ENCODE data around the gene CLEC2D.
A peak's percentile ranks its signal among the peaks of the same experiment; 100 is the strongest.
"Not testable (repeated sequence)": the region's sequence is repeated elsewhere in the genome, so short reads cannot be mapped to it uniquely, and the experiment has no call there.

Gene CLEC2D, protein sequence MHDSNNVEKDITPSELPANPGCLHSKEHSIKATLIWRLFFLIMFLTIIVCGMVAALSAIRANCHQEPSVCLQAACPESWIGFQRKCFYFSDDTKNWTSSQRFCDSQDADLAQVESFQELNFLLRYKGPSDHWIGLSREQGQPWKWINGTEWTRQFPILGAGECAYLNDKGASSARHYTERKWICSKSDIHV

DNA sequence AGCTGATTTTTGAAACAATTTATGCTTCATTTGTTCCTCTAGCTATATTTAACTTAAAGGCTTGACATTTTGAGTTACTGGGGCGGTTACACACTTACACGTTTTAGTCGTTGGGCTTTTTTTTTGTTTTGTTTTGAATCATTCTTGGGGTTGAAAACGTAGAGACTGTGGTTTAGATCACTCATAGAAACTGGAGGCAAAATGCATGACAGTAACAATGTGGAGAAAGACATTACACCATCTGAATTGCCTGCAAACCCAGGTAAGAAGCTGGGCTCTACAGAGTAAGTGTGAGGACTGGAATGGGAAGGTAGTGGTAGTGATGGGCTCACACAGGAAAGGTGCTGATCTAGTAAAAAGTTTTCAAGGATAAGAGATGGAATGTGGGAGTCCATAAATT is at the start of gene CLEC2D:
Gene CLEC2D (plus strand): TSS at position 180 of the 400 bp plus-strand sequence. CDS start 22 bp downstream, at position 202.
- DNase-seq (ENCODE audit: low spot score), result peak; percentile 84

DNA sequence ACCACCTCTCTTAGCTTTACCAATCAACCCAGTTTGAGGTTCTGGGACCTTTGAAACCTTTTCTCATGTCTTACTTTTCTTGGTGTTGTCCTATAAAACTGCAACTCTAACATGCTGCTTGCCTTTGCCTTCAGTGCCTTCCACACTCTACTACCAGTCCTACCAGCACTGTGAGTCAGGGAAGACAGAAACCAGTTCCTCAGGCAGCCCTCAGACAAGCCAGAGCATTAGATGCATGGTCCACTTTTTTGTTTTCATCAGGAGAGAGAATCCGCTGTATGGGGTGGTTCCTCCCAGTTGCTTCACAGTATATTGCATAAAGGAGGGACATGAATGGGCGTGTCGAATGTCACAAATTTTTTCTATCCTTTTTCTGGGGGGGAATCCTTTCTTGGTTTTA is 44.5 kb upstream of the CLEC2D start:
- DNase-seq (ENCODE audit: low spot score), result no peak

DNA sequence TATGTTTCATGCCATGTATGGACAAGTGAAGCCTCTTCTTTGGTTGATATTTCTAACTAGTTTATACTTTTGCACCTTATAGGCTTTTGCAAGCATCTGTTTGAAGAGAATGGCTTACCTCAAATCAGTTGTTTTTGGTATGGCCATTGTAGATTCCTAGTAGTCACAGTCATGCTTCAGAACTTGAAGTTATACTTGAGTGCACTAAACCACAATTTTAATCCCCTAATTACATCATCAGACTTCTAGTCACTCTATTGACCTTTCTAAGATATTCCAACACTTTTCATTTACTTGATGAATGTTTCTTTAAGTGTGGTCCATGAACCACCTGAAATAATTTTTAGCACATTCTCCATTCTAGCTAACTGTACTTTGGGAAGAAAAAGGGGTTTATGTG is 43.2 kb upstream of the CLEC2D start:
- peak; percentile 12 for DNase-seq (ENCODE audit: low spot score)

DNA sequence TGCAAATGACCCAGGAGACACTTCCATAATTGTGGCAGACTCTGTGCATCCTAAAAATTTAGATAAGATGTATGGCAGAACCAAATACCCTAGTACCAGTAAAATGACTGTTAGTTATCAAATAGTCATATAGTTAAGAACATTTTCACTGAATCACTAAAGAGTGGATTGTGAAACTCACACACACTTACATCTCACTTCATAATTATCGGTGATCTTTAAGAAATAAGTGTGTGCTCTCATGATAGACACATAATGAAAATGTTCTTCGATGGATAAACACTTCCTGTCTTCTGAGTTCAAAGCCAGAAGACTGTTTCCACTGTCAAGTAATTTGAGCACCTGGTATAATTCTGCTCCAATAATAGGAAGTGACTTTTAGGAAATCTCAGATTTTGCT is 42.7 kb upstream of the CLEC2D start:
- no peak for DNase-seq (ENCODE audit: low spot score)

DNA sequence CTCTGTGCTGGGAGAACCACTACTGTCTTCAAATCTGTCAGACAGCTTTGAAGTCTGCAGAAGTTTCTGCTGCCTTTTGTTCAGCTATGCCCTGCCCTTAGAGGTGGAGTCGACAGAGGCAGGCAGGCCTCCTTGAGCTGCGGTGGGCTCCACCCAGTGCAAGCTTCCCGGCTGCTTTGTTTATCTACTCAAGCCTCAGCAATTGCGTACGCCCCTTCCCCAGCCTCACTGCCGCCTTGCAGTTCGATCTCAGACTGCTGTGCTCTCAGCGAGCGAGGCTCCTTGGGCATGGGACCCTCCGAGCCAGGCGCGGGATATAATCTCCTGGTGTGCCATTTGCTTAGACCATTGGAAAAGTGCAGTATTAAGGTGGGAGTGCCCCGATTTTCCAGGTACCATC is 36.7 kb upstream of the CLEC2D start:
- DNase-seq (ENCODE audit: low spot score), result no peak

DNA sequence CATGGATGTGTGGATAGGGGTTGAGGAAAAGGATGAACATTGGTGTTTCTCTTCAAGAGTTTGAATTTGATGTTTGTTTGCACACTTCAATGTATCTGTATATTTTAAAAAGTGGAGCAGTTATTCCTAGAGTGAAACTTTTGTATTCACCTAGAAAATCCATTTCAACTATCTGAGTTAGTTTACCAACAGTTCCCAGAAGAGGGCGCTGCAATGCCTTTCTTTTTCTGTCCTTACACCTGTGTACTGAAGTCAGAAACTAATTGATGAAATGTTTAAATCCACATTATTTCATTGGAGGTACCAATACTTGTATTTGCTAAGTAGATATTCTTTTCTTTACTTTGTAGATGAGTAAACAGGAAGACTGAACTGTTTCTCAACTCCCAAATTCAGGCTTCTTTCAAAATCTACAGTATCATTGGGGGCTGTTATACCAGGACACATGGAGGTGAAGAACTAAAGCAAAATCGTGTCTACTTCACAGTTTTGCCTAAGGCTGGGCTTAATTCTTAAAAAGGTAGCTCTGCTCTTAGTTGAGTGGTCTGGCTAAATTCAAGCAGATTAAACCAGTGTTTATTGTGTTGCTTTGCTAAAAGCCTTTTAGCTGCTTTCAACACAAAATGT is 35.2 kb upstream of the CLEC2D start:
- DNase-seq (ENCODE audit: low spot score), result peak; percentile 89

DNA sequence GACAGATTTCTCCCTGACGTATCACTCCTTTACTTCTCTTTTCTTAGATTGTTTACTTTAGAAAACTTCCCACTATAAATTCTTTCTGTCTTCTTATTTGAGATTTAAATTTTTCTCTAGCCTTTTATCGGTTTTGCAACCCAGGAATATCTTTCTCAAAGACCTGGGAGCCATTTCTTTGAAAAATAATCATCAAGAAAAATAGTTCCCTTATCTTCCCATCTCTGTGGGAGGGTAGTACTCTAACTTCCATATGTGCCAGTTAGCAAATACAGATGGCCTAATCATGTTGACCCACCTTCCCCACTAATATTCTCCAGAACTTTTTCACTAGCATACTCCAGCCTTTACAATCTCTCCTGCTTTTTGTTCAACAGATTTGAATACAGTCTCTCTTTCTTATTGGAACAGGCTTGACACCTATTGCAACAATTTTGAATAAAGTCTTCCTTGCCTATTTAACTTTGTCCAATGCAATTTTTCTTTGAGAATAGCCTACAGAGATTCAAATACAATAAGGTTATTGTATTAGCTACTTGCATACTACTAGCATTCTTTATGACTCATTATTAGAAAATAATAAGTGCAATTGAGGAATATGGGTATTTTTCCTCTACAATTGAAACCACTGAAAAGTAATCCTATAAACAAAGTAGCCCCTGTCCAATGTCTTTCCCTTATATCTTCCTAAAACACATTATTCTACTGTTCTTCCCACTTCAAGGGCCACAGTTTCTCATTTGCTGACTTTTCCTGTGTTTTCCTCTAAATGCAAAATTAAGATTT is 34.4 kb upstream of the CLEC2D start:
- DNase-seq (ENCODE audit: low spot score), result no peak

DNA sequence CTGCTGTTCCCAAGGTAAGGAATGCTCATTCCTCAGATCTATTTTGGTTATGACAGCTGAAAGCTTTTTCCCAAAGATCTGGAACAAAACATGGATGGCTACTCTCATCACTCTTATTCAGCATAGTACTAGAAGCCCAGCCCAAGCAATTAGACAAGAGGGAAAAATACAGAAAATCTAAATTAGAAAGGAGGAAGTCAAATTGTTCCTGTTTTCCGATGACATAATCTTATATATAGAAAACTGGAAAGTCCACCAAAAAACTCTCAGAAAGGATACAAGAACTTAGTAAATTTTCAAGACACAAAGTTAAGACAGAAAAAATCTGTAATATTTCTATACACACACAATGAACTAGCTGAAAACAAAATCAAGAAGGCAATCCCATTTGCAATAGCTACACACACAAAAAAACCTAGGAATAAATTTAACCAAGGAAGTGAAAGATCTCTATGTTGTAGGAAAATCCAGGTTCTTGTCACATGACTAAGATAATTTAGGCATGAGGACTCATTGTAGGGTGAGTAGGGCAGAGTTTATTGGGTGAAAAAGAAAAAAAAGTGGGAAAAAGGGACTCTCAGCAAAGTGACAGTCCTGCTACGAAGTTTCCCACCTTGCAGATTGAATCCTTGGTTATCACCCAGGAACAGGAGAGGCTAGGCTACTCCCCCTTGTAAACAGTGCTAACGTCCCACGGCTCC is 33.2 kb upstream of the CLEC2D start:
- DNase-seq (ENCODE audit: low spot score), result no peak

DNA sequence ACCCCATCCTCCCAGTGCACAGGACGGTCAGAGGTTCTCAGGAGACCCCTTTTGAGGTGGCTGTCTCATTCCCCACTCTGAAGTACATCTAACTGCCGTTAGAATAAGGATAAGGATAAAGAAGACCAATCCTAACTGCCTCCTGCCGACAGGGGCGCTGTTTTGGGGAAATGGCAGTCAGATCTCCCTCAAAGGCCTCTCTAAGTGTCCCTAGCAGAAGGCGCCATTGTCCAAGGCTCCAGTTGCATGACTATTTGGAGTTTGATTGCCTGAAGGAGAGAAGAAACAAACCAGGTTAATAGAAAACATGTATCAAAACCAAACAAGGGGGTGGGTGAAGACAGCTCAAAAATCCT is 32.7 kb upstream of the CLEC2D start:
- DNase-seq (ENCODE audit: low spot score), result no peak

DNA sequence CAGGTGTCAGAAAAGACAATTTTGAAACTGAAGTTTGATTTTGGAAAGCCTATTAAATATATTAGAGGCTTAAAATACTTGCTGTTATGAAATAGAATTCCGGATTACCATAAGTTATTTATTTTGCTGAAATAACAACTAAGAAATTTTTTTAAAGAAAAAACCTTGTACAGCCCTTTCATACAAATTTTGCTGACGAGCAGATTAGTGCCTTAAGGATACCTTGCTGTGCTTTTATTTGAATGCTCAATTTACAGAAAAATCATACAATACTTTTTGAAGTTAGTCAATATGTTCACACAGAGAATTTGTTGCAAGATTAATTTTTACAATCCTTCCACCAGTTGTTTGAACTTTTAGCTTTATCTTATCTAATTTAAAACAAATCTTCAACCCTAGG is 29.5 kb upstream of the CLEC2D start:
- DNase-seq (ENCODE audit: low spot score), result no peak

DNA sequence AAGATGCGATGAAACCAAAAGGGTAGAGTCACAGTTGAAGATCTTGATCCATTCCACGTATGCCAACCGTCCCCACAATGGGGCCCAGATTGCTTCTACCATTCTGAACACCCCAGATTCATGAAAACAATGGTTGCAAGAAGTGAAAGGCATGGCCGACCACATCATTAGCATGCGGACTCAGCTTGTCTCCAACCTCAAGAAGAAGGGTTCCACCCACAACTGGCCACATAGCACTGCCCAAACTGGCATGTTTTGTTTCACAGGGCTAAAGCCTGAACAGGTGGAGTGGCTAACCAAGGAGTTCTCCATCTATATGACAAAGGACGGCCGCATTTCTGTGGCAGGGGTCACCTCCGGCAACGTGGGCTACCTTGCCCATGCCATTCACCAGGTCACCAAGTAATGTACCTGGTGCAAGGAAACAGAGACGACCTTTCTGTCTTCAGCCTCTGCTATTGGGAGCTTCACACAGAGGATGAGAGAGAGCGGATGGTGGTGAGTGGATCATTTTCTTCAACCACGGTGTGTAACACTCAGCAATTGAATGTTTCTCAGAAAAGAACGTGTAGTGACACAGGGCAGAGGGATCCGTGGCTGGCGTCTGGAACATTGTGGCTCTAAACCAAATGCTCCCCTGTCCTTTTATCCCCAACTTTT is 26.8 kb upstream of the CLEC2D start:
- DNase-seq (ENCODE audit: low spot score), result no peak

DNA sequence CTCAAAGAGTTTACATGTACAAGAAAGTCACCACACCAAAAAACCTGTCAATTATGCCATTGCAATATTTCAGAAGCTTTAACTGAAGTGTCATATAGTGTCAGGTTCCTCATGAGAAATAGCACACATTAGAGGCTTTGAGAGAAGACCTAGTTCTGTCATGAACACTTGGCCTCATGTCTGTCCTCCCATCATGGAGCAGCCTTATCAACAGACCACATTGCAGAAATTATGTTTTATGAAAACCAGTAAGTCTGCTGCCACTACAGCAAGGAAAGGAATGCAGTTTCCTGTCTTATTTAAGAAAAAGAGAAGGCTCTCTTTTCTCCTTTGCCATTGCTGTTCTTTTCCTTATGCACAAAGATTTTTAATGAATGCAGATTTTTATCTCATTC is 26.2 kb upstream of the CLEC2D start:
- DNase-seq (ENCODE audit: low spot score), result no peak

DNA sequence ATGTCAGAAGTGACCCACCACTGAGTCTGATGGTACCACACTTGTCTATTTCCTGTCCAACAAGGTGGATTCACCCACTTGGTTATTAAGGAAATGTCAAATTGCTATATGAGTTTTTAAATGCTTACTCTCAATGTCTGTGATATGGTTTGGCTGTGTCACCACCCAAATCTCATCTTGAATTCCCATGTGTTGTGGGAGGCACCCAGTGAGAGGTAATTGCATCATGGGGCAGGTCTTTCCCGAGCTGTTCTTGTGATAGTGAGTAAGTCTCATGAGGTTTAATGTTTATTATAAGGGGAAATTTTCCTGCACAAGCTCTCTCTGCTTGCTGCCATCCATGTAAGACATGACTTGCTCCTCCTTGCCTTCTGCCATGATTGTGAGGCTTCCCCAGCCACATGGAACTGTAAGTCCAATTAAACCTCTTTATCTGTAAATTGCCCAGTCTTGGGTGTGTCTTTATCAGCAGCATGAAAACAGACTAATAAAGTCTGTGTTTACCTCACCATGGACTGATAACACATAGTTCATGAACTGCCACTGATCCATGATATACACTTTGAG is 24.4 kb upstream of the CLEC2D start:
- DNase-seq (ENCODE audit: low spot score), result not testable (repeated sequence)

DNA sequence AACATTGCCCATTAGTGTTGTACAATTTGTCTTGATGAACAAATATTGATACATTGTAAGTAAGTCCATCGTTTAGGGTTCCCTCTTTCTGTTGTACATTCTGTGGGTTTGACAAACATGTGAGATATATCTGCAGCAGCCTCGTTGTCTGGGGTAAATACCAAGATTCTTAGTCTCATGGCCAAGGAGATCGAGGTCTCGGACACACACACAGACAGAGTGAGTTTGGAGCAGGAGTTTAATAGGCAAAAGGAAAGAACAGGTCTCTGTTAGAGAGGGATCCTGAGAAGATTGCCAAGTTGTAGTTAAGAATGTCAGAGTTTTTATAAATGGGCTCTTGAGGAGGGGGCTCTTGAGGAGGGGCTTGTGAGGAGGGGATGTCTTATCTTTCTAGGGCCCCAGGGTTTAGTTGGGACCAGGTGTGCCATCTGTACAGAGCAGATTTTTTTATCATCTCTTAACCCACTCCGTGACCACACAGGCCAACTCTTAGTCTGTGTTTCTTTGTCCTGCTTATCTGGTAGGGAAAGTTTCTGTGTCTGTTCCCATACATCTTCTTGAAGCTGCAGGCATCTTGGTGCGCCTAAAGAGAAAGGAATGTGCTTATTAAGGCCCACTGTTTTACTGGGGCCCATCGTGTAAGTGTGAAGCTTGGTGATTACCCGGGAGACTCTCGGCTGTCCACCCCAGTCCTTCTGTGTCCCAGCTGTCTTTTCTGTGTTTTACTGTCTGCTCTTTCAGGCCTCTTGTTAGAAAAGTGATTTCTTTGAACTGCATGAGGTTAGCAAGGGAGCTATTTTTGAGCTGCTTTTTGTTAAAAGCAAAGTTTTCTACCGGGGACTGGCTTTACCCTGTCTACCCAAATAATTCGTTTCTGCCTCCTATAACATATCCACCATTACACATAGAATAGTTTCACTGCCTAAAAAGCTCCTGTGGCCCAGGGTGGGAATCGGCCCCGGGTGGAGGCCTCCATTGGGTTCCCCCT is 22.4 kb upstream of the CLEC2D start:
- DNase-seq (ENCODE audit: low spot score), result no peak

DNA sequence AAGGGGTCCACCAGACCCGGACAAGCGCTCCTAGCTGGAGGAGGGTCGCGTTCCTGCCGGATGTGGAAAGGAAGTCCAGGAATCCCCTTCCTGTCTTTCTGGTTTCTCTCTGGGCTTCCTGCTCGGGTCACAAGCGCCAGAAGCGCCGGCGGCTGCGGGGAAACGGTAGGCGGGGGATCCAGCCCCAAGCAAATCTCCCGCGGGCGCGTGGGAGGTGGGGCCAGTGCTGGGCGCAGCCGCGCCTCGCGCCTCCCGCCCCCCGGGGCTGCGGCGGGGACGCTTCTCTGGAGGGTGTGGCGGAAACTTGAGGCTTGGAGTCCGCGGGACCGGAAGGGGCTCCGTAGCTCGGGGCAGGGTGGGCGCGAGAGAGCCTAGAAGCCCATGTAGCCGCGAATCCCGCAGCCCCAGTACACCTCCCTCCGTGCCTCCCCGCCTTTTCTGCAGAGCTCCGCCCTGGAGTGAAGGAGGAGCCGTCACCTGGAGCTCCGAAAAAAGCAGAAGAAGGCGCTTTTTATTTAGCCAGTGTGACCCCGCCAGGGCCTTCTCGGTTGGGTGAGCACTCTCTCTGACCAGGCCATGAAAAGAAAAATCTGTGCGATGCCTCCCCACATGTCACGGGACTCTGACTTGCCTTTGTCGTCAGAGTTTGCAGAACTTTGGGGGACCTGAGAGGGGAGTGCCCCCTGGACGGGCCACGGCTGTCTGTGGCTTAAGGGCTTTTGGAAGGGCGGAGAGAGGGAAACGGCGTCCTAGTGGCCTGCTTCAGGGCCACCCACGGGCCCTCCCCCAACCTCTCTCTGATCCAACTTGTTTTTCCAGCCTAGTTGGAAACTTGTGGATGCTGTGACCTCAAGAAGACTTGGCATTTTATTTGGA is 21.4 kb upstream of the CLEC2D start:
- peak; percentile 90 for DNase-seq (ENCODE audit: low spot score)

DNA sequence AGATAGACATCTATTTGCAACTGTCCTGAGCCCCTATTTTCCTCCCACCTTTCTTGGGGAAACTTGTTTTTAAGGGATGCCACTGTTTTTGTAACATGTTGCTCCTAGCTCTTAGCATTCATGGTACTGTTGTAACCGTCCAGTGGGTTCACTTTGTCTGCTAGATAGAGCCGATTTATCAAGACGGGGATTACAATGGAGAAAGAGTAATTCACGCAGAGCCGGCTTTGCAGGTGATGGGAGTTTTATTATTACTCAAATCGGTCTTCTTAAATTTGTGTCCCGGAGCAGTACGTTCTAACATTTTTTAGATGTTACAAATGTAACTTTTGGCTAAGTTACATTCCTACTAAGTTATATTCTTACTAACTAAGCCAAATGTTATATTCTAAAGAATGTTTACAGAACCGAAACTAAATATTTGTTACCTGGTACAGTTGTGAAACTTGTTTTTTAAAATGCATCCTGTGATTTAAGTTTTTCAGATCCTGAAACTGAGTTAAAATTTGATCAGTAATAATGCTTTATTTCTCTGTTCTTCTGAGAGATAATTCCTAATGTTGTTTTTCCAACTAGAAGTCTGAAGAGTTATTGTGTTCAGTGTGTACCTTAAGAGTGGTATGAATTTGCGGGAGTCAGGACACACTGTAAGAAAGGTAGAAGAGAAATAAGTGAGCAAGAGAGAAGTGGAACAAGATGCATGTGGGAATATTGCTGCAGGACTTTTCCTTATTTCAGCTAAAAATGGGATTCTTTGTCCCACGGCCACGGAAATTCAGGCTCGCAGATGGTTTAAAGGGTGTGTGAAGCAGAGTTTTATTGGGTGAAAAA is 20.6 kb upstream of the CLEC2D start:
- DNase-seq (ENCODE audit: low spot score), result no peak

DNA sequence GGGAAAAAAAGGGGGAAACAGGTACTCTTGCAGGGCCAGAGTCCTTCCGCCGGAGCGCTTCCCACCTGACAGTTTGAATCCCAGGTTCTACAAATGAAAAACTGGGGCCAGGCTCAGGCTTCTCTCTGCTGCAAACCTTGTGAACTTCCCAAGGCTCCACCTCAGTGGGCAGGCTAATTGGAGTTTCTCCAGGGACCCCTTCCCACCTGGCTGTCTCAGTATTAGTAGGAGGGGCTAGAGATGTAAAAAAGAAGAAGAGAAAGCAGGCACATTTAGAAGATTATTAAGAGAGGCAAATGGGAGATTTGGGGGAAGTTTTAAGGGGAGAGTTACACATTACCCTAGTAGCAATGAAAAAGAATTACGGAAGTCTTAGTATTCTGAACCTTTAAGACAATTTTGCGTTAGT is 20.0 kb upstream of the CLEC2D start:
- peak; percentile 45 for DNase-seq (ENCODE audit: low spot score)

DNA sequence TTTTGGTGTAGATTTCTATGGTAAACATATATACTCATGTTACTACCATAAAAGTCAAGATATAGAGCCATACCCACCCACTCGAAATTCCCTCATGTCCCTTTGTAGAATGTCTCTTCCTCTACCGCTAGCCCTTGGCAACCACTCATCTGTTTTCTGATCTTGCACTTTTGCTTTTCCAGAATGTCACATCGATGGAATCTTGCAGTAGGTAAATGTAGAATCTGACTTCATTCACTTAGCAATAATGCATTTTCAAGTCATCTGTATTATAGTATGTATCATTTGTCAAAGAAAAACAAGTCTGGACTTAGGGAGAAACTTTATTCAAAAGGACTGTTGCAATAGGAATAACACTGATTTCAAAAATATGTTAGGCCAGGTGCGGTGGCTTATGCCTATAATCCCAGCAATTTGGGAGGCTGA is 19.3 kb upstream of the CLEC2D start:
- no peak for DNase-seq (ENCODE audit: low spot score)

DNA sequence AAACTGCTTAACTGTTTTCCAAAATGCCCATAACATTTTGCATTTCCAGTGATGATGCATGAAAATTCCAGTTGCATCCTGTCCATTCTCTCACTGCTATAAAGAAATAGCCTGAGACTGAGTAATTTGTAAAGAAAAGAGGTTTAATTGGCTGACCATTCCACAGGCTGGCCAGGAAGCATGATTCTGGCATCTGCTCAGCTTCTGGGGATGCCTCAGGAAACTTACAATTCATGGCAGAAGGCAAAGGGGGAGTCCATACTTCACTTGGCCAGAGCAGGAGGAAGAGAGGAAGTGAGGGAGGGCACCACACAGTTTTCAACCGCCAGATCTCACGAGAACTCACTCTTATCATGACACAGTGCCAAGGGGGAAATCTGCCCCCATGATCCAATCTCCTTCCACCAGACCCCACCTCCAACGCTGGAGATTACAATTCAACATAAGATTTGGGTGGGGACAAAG is 18.2 kb upstream of the CLEC2D start:
- peak; percentile 47 for DNase-seq (ENCODE audit: low spot score)

Data from CD4-positive, alpha-beta T cell treated with Interleukin-2 at 100 ng/mL for 4 hours (primary cell).